Glutamatergic neuron (in vitro differentiated cells): ENCODE results near the gene DDX23. TPM values are rescaled to one million over a fixed set of nuclear protein-coding genes. Genes with fewer than 3 reads are reported as not detected.

Experiments used
- DNase-seq: peaks from one replicate; pipeline ENCODE4 v3.0.0; 2022
- H3K27ac Mint-ChIP-seq: one replicate; pipeline ENCODE4 v1.8.0; 2020; ENCODE audit warnings: mild to moderate bottlenecking, mixed read lengths, inconsistent platforms; ENCODE audit not compliant: unreplicated experiment
- H3K27me3 Mint-ChIP-seq: one replicate; pipeline ENCODE4 v1.8.0; 2020; ENCODE audit warnings: mild to moderate bottlenecking, moderate library complexity, mixed read lengths, inconsistent platforms; ENCODE audit not compliant: unreplicated experiment
- H3K36me3 Mint-ChIP-seq: one replicate; pipeline ENCODE4 v1.8.0; 2020; ENCODE audit warnings: mild to moderate bottlenecking, mixed read lengths, inconsistent platforms; ENCODE audit not compliant: unreplicated experiment
- H3K4me1 Mint-ChIP-seq: one replicate; pipeline ENCODE4 v1.8.0; 2020; ENCODE audit warnings: mild to moderate bottlenecking, low read depth, mixed read lengths, inconsistent platforms; ENCODE audit not compliant: unreplicated experiment
- H3K4me3 Mint-ChIP-seq: one replicate; pipeline ENCODE4 v1.8.0; 2020; ENCODE audit warnings: mild to moderate bottlenecking, mixed read lengths, inconsistent platforms; ENCODE audit not compliant: unreplicated experiment
- H3K9me3 Mint-ChIP-seq: one replicate; pipeline ENCODE4 v1.8.0; 2020; ENCODE audit warnings: mild to moderate bottlenecking, moderate library complexity, mixed read lengths, inconsistent platforms; ENCODE audit not compliant: unreplicated experiment
- total RNA-seq: library from RNA; stranded (reverse); fragmentation: NEBNext Ultra II Directional; extraction: Animal tissue kit (Norgen Biotek cat#: 25700); gene quantifications from one replicate; pipeline ENCODE4 v1.2.1, GENCODE V29; 2021; ENCODE audit not compliant: unreplicated experiment
- TF ChIP-seq, protein P1 (sequence below): fragments of 200-600 bp; sonication (generic); IDR thresholded peaks from one replicate; pipeline ENCODE4 v1.5.0; 2021; ENCODE audit not compliant: partially characterized antibody, unreplicated experiment

DDX23 gene
- total RNA-seq, 1 donor from 2014 or later = 65.7 TPM

DNA sequence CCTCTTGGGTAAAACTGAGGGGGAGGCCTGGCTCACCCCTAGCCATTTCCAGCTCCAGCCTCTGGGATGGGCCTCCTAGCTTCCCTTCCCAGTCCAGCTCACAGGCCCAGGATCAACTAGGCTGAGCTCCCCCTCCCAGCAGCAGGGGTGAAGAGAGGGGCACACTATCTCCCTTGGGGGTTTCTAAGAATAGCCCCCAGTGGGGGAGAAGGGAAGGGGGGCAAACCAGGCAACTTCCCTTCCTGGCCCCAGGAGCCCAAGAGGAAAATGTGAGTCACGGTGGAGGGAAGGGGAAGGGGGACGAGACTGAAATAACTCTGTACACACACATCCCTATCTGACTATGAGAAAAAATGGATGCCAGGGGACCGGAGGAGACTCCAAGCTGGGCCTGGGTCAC, 72.1 kb downstream of the DDX23 start:
- Mint-ChIP-seq H3K9me3 (peaks cover 8% of the 10 kb centered on the region), H3K36me3 (no peaks in the 10 kb centered on the region), H3K4me1 (peaks cover 1% of the 10 kb centered on the region), H3K27ac (no peak overlapping the region), H3K27me3 (peaks cover 8% of the 10 kb centered on the region), H3K4me3 (no peak overlapping the region)
- DNase-seq = no peak
- TF ChIP-seq, protein P1, sequence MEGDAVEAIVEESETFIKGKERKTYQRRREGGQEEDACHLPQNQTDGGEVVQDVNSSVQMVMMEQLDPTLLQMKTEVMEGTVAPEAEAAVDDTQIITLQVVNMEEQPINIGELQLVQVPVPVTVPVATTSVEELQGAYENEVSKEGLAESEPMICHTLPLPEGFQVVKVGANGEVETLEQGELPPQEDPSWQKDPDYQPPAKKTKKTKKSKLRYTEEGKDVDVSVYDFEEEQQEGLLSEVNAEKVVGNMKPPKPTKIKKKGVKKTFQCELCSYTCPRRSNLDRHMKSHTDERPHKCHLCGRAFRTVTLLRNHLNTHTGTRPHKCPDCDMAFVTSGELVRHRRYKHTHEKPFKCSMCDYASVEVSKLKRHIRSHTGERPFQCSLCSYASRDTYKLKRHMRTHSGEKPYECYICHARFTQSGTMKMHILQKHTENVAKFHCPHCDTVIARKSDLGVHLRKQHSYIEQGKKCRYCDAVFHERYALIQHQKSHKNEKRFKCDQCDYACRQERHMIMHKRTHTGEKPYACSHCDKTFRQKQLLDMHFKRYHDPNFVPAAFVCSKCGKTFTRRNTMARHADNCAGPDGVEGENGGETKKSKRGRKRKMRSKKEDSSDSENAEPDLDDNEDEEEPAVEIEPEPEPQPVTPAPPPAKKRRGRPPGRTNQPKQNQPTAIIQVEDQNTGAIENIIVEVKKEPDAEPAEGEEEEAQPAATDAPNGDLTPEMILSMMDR = no peak

Other genes with a start within 250 kb of the DDX23 start
- gene KANSL2, start 169.9 kb downstream of the DDX23 start, total RNA-seq = 48.9 TPM
- 42.5 TPM for gene CCNT1, start 135.5 kb downstream of the DDX23 start, total RNA-seq
- 17.4 TPM for gene ADCY6, start 63.1 kb downstream of the DDX23 start, total RNA-seq
- 155 TPM for gene CACNB3, start 33.7 kb downstream of the DDX23 start, total RNA-seq
- 1.8 TPM for gene RND1, start 13.7 kb upstream of the DDX23 start, total RNA-seq
- gene FKBP11, start 73.3 kb upstream of the DDX23 start, total RNA-seq = 12.3 TPM
- gene ARF3, start 105.3 kb upstream of the DDX23 start, total RNA-seq = 162 TPM
- not detected for gene WNT10B, start 119.6 kb upstream of the DDX23 start, total RNA-seq
- not detected for gene WNT1, start 126.2 kb upstream of the DDX23 start, total RNA-seq
- gene DDN, start 147.2 kb upstream of the DDX23 start, total RNA-seq = 6.4 TPM
- gene PRKAG1, start 166.6 kb upstream of the DDX23 start, total RNA-seq = 58.2 TPM
- gene KMT2D, start 208.6 kb upstream of the DDX23 start, total RNA-seq = 144 TPM
- 2.3 TPM for gene RHEBL1, start 217.8 kb upstream of the DDX23 start, total RNA-seq
- gene DHH, start 242.6 kb upstream of the DDX23 start, total RNA-seq = 1.2 TPM